Large intestine (tissue), 3 donors: Measurements from ENCODE around the gene FBXO36. TPM values are rescaled to one million over a fixed set of nuclear protein-coding genes. Genes with fewer than 3 reads are reported as not detected.

Experiments used
- DNase-seq, 2 donors: peaks; one replicate each; pipeline versions ENCODE4 v3.0.0 to v3.0.0-alpha.2; 2013
- H3K27ac ChIP-seq: one replicate; pipeline ENCODE4 v1.5.1; 2013; ENCODE audit warnings: low read length
- H3K27me3 ChIP-seq: 2 replicates; pipeline ENCODE4 v1.6.1; 2013; ENCODE audit warnings: low read length; ENCODE audit not compliant: control insufficient read depth, insufficient read depth
- H3K36me3 ChIP-seq: 2 replicates; pipeline ENCODE4 v1.6.1; 2013; ENCODE audit warnings: low read length; ENCODE audit not compliant: control insufficient read depth, insufficient read depth
- H3K4me1 ChIP-seq: one replicate; pipeline ENCODE4 v1.6.1; 2013; ENCODE audit warnings: low read length; ENCODE audit not compliant: control insufficient read depth, insufficient read depth
- H3K4me3 ChIP-seq: one replicate; pipeline ENCODE4 v1.5.1; 2013; ENCODE audit warnings: low read length
- H3K9me3 ChIP-seq: one replicate; pipeline ENCODE4 v1.6.1; 2013; ENCODE audit warnings: mild to moderate bottlenecking, low read depth, low read length, moderate library complexity; ENCODE audit not compliant: control insufficient read depth
- WGBS: methylation state at CpG from one replicate; pipeline ENCODE4 v1.1.5; 2013; ENCODE audit warnings: low lambda C conversion rate; ENCODE audit not compliant: insufficient coverage; 5-methylcytosine and 5-hydroxymethylcytosine counted together
- polyA plus RNA-seq: library from polyadenylated mRNA; unstranded; fragments of 120-200 nt; gene quantifications from one replicate; pipeline ENCODE4 v1.2.1, GENCODE V29; 2013

FBXO36 gene
- polyA plus RNA-seq, 1 donor: 2.6 TPM

DNA sequence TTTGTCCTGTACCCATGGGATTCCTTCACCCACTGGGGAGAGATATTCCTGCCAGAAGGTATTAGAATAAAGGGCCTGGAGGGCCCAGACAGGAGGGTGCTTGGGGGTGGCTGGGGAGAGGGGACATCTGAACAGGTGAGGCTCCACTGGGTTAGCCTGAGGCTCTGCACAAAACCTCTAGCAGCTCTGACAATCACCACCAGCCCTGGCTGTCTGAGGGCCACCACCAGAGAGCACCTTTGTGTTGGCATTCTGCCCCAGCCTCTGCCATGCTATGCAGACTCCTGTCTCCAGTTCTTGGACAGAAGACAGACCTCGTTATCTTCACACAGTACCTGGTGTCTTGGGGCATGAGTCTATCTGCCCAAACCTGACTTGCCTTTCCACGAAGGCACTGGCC lies 121.2 kb downstream of the FBXO36 start:
- Histone ChIP-seq H3K27me3 (no peaks in the 10 kb centered on the region), H3K4me1 (no peaks in the 10 kb centered on the region), H3K36me3 (no peaks in the 10 kb centered on the region), H3K27ac (no peak overlapping the region), H3K4me3 (no peak overlapping the region), H3K9me3 (no peaks in the 10 kb centered on the region)
- no peak for DNase-seq
- WGBS: no CpG with 5 or more reads among the region's 2 CpGs

DNA sequence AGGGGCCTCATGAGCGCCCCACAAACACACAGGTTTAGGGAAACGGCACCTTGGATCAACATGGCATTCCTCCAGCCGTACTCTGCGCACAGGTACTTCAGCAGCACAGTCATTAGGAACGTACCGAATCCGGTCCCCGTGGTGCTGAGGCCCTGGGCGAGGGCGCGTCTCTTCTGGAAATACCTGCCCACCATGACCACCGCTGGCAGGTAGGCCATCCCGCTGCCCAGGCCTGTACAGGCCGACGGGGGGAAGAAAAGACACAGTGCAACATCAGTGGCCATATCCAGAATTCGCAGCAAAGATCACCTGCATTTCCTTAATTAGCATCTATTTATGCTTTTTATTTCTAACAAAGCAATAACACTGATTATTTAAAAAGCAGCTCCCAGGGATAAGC lies 124.2 kb downstream of the FBXO36 start:
- no peak overlapping the region for H3K27ac ChIP-seq
- H3K27me3 ChIP-seq: no peaks in the 10 kb centered on the region
- H3K4me1 ChIP-seq: no peaks in the 10 kb centered on the region
- WGBS: no CpG with 5 or more reads among the region's 16 CpGs
- no peak for DNase-seq
- H3K9me3 ChIP-seq: no peaks in the 10 kb centered on the region
- H3K36me3 ChIP-seq: no peaks in the 10 kb centered on the region
- H3K4me3 ChIP-seq: no peak overlapping the region

- H3K4me1 ChIP-seq: no peaks in the 10 kb centered on the region
- WGBS: 100% methylated on average over 1 of the region's 4 CpGs
- no peak overlapping the region for H3K27ac ChIP-seq
- no peak overlapping the region for H3K4me3 ChIP-seq
- no peaks in the 10 kb centered on the region for H3K36me3 ChIP-seq
- H3K27me3 ChIP-seq: no peaks in the 10 kb centered on the region
- no peaks in the 10 kb centered on the region for H3K9me3 ChIP-seq
- DNase-seq: no peak
Measured at GRCh38 chr2:230048010-230048671, 125.8 kb downstream of the FBXO36 start.

DNA sequence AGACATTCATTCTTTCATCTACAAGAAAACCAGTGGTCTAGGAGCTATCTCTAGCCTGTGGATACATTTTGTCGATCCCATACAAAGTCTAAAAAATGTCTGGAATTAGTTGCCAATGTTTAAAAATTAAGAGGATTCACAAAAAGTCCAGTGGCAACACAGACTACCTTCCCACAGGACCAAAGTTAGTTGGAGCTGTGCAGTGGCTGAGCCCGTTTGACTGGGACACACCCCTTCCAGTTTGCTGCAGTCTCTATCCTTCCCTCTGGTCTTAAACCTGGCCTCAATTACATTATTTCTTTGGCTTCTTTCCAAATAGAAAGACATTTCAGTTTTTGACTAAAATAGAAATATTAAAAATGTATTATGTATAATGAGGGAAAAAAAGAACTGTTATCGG lies 127.8 kb downstream of the FBXO36 start:
- DNase-seq: no peak
- H3K27ac ChIP-seq: no peak overlapping the region
- WGBS: 100% methylated on average over 1 of the region's 3 CpGs
- no peaks in the 10 kb centered on the region for H3K9me3 ChIP-seq
- H3K4me3 ChIP-seq: no peak overlapping the region
- no peaks in the 10 kb centered on the region for H3K36me3 ChIP-seq
- no peaks in the 10 kb centered on the region for H3K4me1 ChIP-seq
- H3K27me3 ChIP-seq: no peaks in the 10 kb centered on the region

DNA sequence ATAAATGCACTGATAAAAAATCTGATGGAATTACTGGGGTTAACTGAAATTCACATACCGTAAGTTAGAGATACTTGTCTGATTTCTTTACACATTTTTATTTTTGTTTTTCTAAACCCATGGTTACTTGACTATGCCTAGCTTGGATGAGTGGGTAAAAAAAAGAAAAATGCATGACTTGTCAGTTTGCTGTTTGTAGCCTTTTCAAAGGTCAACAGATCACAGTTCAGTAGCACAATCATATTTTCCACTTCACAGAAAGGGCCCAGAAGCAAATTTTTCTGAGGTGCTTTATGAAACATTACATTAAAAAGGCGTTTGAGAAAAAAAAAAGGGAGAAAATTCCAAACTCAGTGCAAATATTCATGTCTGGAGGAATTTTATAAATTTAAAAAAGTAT lies 130.0 kb downstream of the FBXO36 start:
- 76% methylated on average over 2 of the region's 2 CpGs for WGBS
- Histone ChIP-seq H3K36me3 (no peaks in the 10 kb centered on the region), H3K27ac (no peak overlapping the region), H3K4me1 (no peaks in the 10 kb centered on the region), H3K27me3 (no peaks in the 10 kb centered on the region), H3K9me3 (no peaks in the 10 kb centered on the region), H3K4me3 (no peak overlapping the region)
- no peak for DNase-seq

DNA sequence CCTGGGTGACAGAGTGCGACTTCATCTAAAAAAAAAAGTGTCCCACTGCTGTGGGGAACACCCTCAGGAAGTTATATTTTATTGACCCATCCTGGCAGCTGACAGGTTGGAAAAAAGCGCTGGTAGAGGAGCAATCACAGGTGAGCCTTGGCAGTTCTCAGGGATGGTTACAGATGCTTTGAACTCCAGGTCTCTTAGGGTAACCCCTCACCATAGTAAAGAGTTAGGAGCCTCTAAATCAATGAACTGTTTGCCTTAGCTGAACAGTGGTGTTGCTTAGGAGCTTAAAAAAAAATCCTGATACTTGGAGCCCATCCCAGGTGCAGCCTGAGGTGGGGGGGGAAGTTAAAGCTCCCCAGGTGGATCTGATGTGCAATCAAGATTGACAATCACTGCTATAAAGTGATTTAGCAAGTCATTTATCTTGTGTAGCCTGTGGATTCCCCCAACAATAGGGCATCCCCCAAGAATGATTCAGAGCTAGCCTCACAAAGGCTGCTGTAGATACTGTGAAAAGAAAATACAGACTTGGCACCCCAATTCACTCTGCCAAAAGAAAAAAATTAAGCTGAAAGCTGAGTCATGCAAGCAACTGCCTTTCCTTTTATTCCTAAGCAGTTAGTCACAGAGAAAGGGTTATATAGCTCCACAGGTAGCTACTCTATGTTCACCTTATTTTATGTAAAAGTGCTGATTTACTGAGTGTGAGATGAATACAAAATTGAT lies 131.6 kb downstream of the FBXO36 start:
- Histone ChIP-seq H3K27me3 (no peaks in the 10 kb centered on the region), H3K4me1 (no peaks in the 10 kb centered on the region), H3K9me3 (no peaks in the 10 kb centered on the region), H3K27ac (no peak overlapping the region), H3K4me3 (no peak overlapping the region), H3K36me3 (no peaks in the 10 kb centered on the region)
- DNase-seq: no peak
- no CpG with 5 or more reads among the region's 2 CpGs for WGBS

DNA sequence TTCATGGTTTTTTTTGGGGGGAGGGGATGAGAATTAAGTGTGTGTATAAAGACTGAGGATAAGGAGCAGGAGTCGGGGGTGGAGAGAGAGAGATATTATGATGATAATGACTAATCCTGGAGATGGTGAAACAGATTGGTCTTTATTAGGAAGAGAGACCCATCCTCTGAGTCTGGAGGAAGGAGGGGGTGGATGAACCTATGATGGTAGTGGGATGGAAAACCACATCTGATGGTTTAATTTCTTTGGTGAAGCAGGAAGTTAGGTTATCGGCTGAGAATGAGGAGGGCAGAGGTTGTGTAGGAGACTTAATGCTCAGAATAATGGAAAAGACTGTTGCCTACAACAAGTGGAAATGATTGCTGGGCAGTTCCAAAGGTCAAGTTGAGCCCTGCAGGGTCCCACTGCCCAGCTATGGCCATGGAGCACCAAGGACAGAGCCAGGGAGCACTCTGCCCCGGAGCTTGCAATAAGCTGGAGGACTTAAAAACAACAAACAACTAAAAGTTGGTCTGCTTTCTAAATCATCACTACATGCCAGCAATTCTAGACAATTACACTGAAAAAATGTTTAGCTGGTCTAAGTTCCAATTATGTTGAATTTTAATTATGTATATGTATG lies 138.5 kb downstream of the FBXO36 start:
- Histone ChIP-seq H3K27me3 (no peaks in the 10 kb centered on the region), H3K27ac (no peak overlapping the region), H3K4me3 (no peak overlapping the region), H3K4me1 (no peaks in the 10 kb centered on the region), H3K36me3 (no peaks in the 10 kb centered on the region), H3K9me3 (no peaks in the 10 kb centered on the region)
- no CpG with 5 or more reads among the region's 3 CpGs for WGBS
- no peak for DNase-seq

Other genes starting within 250 kb of the FBXO36 start
- 7.5 TPM for gene DNER, start 207.9 kb upstream of the FBXO36 start, polyA plus RNA-seq
- 99.3 TPM for gene TRIP12, start 494 bp upstream of the FBXO36 start, polyA plus RNA-seq
- gene SLC16A14, start 146.4 kb downstream of the FBXO36 start, polyA plus RNA-seq: 1.9 TPM